H9 (cell line): Measurements from ENCODE around the gene LEMD3. TPM values are rescaled to one million over a fixed set of nuclear protein-coding genes. Genes with fewer than 3 reads are reported as not detected.

Source experiments
- DNase-seq: peaks from one replicate; pipeline ENCODE4 v3.0.0-alpha.2; 2017
- H2AFZ ChIP-seq: one replicate; pipeline ENCODE4 v1.6.1; 2013; ENCODE audit warnings: mild to moderate bottlenecking, low read length, control low read depth, moderate library complexity
- H2AK5ac ChIP-seq: 2 replicates; pipeline ENCODE4 v1.6.1; 2013; ENCODE audit warnings: low read length, control low read depth, mixed read lengths; ENCODE audit not compliant: insufficient read length
- H2BK120ac ChIP-seq: one replicate; pipeline ENCODE4 v1.6.1; 2013; ENCODE audit warnings: low read depth, mild to moderate bottlenecking, low read length, control low read depth, inconsistent platforms; ENCODE audit not compliant: poor library complexity, severe bottlenecking
- H2BK12ac ChIP-seq: 2 replicates; pipeline ENCODE4 v1.6.1; 2013; ENCODE audit warnings: low read length, control low read depth, mixed read lengths, low read depth; ENCODE audit not compliant: insufficient read length
- H2BK15ac ChIP-seq: 2 replicates; pipeline ENCODE4 v1.6.1; 2013; ENCODE audit warnings: low read depth, low read length, control low read depth
- H2BK20ac ChIP-seq: one replicate; pipeline ENCODE4 v1.6.1; 2013; ENCODE audit warnings: low read depth, mild to moderate bottlenecking, low read length, control low read depth, inconsistent platforms; ENCODE audit not compliant: poor library complexity, severe bottlenecking
- H2BK5ac ChIP-seq: 2 replicates; pipeline ENCODE4 v1.6.1; 2013; ENCODE audit warnings: low read length, control low read depth, mixed read lengths; ENCODE audit not compliant: insufficient read length
- H3K14ac ChIP-seq: 2 replicates; pipeline ENCODE4 v1.6.1; 2013; ENCODE audit warnings: low read length, control low read depth; ENCODE audit not compliant: insufficient read depth
- H3K18ac ChIP-seq: 2 replicates; pipeline ENCODE4 v1.6.1; 2013; ENCODE audit warnings: low read depth, mild to moderate bottlenecking, mixed read lengths, low read length, control low read depth; ENCODE audit not compliant: insufficient read length
- H3K23ac ChIP-seq: 2 replicates; pipeline ENCODE4 v1.6.1; 2013; ENCODE audit warnings: low read length, control low read depth, mixed read lengths, low read depth; ENCODE audit not compliant: insufficient read length
- H3K23me2 ChIP-seq: 2 replicates; pipeline ENCODE4 v1.6.1; 2013; ENCODE audit warnings: low read depth, mild to moderate bottlenecking, mixed read lengths, low read length, control low read depth; ENCODE audit not compliant: insufficient read length, poor library complexity, severe bottlenecking
- H3K27ac ChIP-seq: 2 replicates; pipeline ENCODE4 v1.5.1; 2013; ENCODE audit warnings: low read length, control low read depth, mixed read lengths, low read depth; ENCODE audit not compliant: insufficient read length
- H3K27me3 ChIP-seq: 2 replicates; pipeline ENCODE4 v1.6.1; 2013; ENCODE audit warnings: low read length, control low read depth, inconsistent platforms; ENCODE audit not compliant: insufficient read depth
- H3K4ac ChIP-seq: 2 replicates; pipeline ENCODE4 v1.6.1; 2013; ENCODE audit warnings: low read depth, mild to moderate bottlenecking, control low read depth, inconsistent platforms, low read length, moderate library complexity
- H3K4me1 ChIP-seq: 2 replicates; pipeline ENCODE4 v1.6.1; 2013; ENCODE audit warnings: low read length, control low read depth, inconsistent platforms; ENCODE audit not compliant: insufficient read depth
- H3K4me2 ChIP-seq: 2 replicates; pipeline ENCODE4 v1.6.1; 2013; ENCODE audit warnings: low read length, control low read depth, mixed read lengths; ENCODE audit not compliant: insufficient read length, insufficient read depth
- H3K56ac ChIP-seq: 2 replicates; pipeline ENCODE4 v1.6.1; 2013; ENCODE audit warnings: low read depth, mild to moderate bottlenecking, mixed read lengths, low read length, control low read depth; ENCODE audit not compliant: insufficient read length
- H3K79me1 ChIP-seq: 2 replicates; pipeline ENCODE4 v1.6.1; 2013; ENCODE audit warnings: low read depth, mild to moderate bottlenecking, moderate library complexity, low read length, control low read depth, inconsistent platforms; ENCODE audit not compliant: insufficient read depth, poor library complexity, severe bottlenecking
- H3K79me2 ChIP-seq: 2 replicates; pipeline ENCODE4 v1.6.1; 2013; ENCODE audit warnings: low read length, control low read depth, inconsistent platforms; ENCODE audit not compliant: insufficient read depth
- H3K9ac ChIP-seq: 2 replicates; pipeline ENCODE4 v1.6.1; 2013; ENCODE audit warnings: low read length, control low read depth, mixed read lengths; ENCODE audit not compliant: insufficient read length; ENCODE audit errors: extremely low read depth
- H3K9me3 ChIP-seq: one replicate; pipeline ENCODE4 v1.6.1; 2013; ENCODE audit warnings: low read depth, low read length, inconsistent platforms; ENCODE audit not compliant: control insufficient read depth
- H3T11ph ChIP-seq: one replicate; pipeline ENCODE4 v1.6.1; 2013; ENCODE audit warnings: mild to moderate bottlenecking, low read length, control low read depth, inconsistent platforms
- H4K20me1 ChIP-seq: one replicate; pipeline ENCODE4 v1.6.1; 2013; ENCODE audit not compliant: control insufficient read depth, insufficient read length, insufficient read depth
- H4K5ac ChIP-seq: 2 replicates; pipeline ENCODE4 v1.6.1; 2013; ENCODE audit warnings: low read depth, mild to moderate bottlenecking, mixed read lengths, low read length, control low read depth; ENCODE audit not compliant: insufficient read length
- H4K8ac ChIP-seq: replicated peaks from 2 replicates; pipeline ENCODE4 v1.6.1; 2013; ENCODE audit warnings: low read length, control low read depth, mixed read lengths, low read depth; ENCODE audit not compliant: insufficient read length
- H4K91ac ChIP-seq: 2 replicates; pipeline ENCODE4 v1.6.1; 2013; ENCODE audit warnings: low read depth, mild to moderate bottlenecking, moderate library complexity, mixed read lengths, low read length, control low read depth; ENCODE audit not compliant: insufficient read length
- H3K27ac Mint-ChIP-seq, 3 experiments: 2 replicates in 2 of 3; 3 replicates in 1 of 3; pipeline ENCODE4 v1.8.0; 2020 to 2021; ENCODE audit warnings: mixed read lengths in 3 of 3, mild to moderate bottlenecking in 1 of 3, moderate library complexity in 1 of 3
- H3K27me3 Mint-ChIP-seq: 2 replicates; pipeline ENCODE4 v1.8.0; 2021; ENCODE audit warnings: low read depth, mild to moderate bottlenecking, moderate library complexity, mixed read lengths
- H3K36me3 Mint-ChIP-seq, 3 experiments: 2 replicates in 2 of 3; 3 replicates in 1 of 3; pipeline ENCODE4 v1.8.0; 2020 to 2021; ENCODE audit warnings: low read depth in 3 of 3, mixed read lengths in 3 of 3; ENCODE audit not compliant: insufficient read depth in 1 of 3
- H3K4me1 Mint-ChIP-seq, 2 experiments: 2 replicates each; pipeline ENCODE4 v1.8.0; 2020; ENCODE audit warnings: mixed read lengths in 2 of 2
- H3K4me3 Mint-ChIP-seq, 2 experiments: 2 replicates in 1 of 2; 3 replicates in 1 of 2; pipeline ENCODE4 v1.8.0; 2020 to 2021; ENCODE audit warnings: mild to moderate bottlenecking in 2 of 2, mixed read lengths in 2 of 2, moderate library complexity in 1 of 2
- H3K9me3 Mint-ChIP-seq, 2 experiments: 2 replicates in 1 of 2; 3 replicates in 1 of 2; pipeline ENCODE4 v1.8.0; 2020; ENCODE audit warnings: mild to moderate bottlenecking in 2 of 2, mixed read lengths in 2 of 2, moderate library complexity in 1 of 2
- WGBS: extraction: QIAGEN DNeasy Blood & Tissue Kit; methylation state at CpG from one replicate; pipeline ENCODE4 v1.1.7; 2013; ENCODE audit warnings: missing lambda C conversion rate, low lambda C conversion rate, mixed read lengths; ENCODE audit not compliant: insufficient read length; ENCODE audit errors: extremely low coverage; 5-methylcytosine and 5-hydroxymethylcytosine counted together
- total RNA-seq: library from RNA; stranded (reverse); gene quantifications from 2 replicates; pipeline ENCODE4 v1.2.1, GENCODE V29; 2021
- TF ChIP-seq, protein P1 (sequence below): fragments of 200-600 bp; sonication (generic); conservative IDR thresholded peaks from 3 replicates; pipeline ENCODE4 v1.8.0; 2021; ENCODE audit warnings: antibody characterized with exemption, mild to moderate bottlenecking

LEMD3 gene
- total RNA-seq, 1 experiment from 2014 or later: 38.1 TPM

DNA sequence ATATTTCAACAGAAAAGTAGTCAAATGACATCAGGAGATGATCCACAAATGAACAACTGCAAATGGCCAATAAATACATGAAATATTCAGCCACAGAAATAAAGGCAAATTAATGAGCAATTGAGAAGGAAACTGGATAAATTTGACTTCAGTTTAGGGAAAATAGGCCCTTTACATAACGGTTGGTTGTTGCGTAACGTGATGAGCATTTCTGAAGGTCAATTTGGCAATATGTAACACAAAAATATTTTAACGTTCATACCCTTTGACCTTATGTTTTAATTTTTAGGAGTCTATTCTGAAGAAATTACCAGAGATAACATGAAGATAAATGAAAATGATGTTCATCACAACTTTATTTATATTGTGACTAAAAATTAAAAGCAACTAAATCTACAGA lies 94.4 kb downstream of the LEMD3 start:
- H2BK15ac ChIP-seq: no peak overlapping the region
- H2BK5ac ChIP-seq: no peak overlapping the region
- no peak overlapping the region for H3K18ac ChIP-seq
- H3K23me2 ChIP-seq: no peaks in the 10 kb centered on the region
- H3K56ac ChIP-seq: no peak overlapping the region
- H2BK120ac ChIP-seq: no peak overlapping the region
- no peak overlapping the region for H3K23ac ChIP-seq
- Mint-ChIP-seq H3K4me1 (no peaks in the 10 kb centered on the region; a peak in 1 of 4 replicates), H3K27ac (no peak overlapping the region), H3K9me3 (no peaks in the 10 kb centered on the region), H3K27me3 (no peaks in the 10 kb centered on the region; the same call in 1 of the 2 replicates), H3K36me3 (no peaks in the 10 kb centered on the region), H3K4me3 (no peak overlapping the region)
- H3K9ac ChIP-seq: no peak overlapping the region
- DNase-seq: no peak
- no peaks in the 10 kb centered on the region for H3K27me3 ChIP-seq
- no peaks in the 10 kb centered on the region for H3K9me3 ChIP-seq
- WGBS: no CpG with 5 or more reads among the region's 4 CpGs
- H3K79me2 ChIP-seq: no peaks in the 10 kb centered on the region
- no peak overlapping the region for H2BK20ac ChIP-seq
- H4K8ac ChIP-seq: no peak overlapping the region
- TF ChIP-seq, protein P1, sequence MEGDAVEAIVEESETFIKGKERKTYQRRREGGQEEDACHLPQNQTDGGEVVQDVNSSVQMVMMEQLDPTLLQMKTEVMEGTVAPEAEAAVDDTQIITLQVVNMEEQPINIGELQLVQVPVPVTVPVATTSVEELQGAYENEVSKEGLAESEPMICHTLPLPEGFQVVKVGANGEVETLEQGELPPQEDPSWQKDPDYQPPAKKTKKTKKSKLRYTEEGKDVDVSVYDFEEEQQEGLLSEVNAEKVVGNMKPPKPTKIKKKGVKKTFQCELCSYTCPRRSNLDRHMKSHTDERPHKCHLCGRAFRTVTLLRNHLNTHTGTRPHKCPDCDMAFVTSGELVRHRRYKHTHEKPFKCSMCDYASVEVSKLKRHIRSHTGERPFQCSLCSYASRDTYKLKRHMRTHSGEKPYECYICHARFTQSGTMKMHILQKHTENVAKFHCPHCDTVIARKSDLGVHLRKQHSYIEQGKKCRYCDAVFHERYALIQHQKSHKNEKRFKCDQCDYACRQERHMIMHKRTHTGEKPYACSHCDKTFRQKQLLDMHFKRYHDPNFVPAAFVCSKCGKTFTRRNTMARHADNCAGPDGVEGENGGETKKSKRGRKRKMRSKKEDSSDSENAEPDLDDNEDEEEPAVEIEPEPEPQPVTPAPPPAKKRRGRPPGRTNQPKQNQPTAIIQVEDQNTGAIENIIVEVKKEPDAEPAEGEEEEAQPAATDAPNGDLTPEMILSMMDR: no peak
- H2AK5ac ChIP-seq: no peak overlapping the region
- H4K5ac ChIP-seq: no peak overlapping the region
- H2BK12ac ChIP-seq: no peak overlapping the region
- no peak overlapping the region for H4K91ac ChIP-seq
- no peaks in the 10 kb centered on the region for H3K79me1 ChIP-seq
- H3K27ac ChIP-seq: no peak overlapping the region
- no peak overlapping the region for H3T11ph ChIP-seq
- H3K4me1 ChIP-seq: no peaks in the 10 kb centered on the region
- no peak overlapping the region for H3K4ac ChIP-seq
- H3K14ac ChIP-seq: no peak overlapping the region
- H3K4me2 ChIP-seq: no peak overlapping the region
- no peaks in the 10 kb centered on the region for H4K20me1 ChIP-seq
- no peak overlapping the region for H2AFZ ChIP-seq
